Spinal cord (tissue), 10 donors: ENCODE results near the gene PLXDC2. TPM values are rescaled to one million over a fixed set of nuclear protein-coding genes. Genes with fewer than 3 reads are reported as not detected.
"Not testable (repeated sequence)": the region's sequence is repeated elsewhere in the genome, so short reads cannot be mapped to it uniquely, and the experiment has no call there.

Experiments used
- DNase-seq, 6 donors: peaks; one replicate each; pipeline versions ENCODE4 v3.0.0 to v3.0.0-alpha.2; 2013 to 2015; ENCODE audit warnings: low spot score in 6 of 6, low read depth in 4 of 6
- H3K27ac ChIP-seq: one replicate; pipeline ENCODE4 v1.5.1; 2013; ENCODE audit warnings: low read depth, low read length, control low read depth
- H3K27me3 ChIP-seq: one replicate; pipeline ENCODE4 v1.6.1; 2013; ENCODE audit warnings: low read length; ENCODE audit not compliant: control insufficient read depth, insufficient read depth
- H3K36me3 ChIP-seq: one replicate; pipeline ENCODE4 v1.6.1; 2013; ENCODE audit warnings: low read length; ENCODE audit not compliant: control insufficient read depth, insufficient read depth
- H3K4me1 ChIP-seq: one replicate; pipeline ENCODE4 v1.6.1; 2013; ENCODE audit warnings: low read length; ENCODE audit not compliant: control insufficient read depth, insufficient read depth
- H3K4me3 ChIP-seq: one replicate; pipeline ENCODE4 v1.5.1; 2013; ENCODE audit warnings: low read depth, low read length, control low read depth
- H3K9me3 ChIP-seq: one replicate; pipeline ENCODE4 v1.6.1; 2013; ENCODE audit warnings: low read length; ENCODE audit not compliant: control insufficient read depth, insufficient read depth
- WGBS: methylation state at CpG from one replicate; pipeline ENCODE4 v1.1.5; 2013; ENCODE audit warnings: missing lambda C conversion rate; ENCODE audit not compliant: insufficient coverage; 5-methylcytosine and 5-hydroxymethylcytosine counted together
- polyA plus RNA-seq, 2 donors: library from polyadenylated mRNA; unstranded; fragments of 120-200 nt; gene quantifications; one replicate each; pipeline ENCODE4 v1.2.1, GENCODE V29; 2013; ENCODE audit not compliant: insufficient read length in 2 of 2
- total RNA-seq, 2 donors: library from RNA; depleted of rRNA in 1 of 2; stranded (reverse); fragments of 120-200 nt in 1 of 2; fragments of >200 nt in 1 of 2; gene quantifications; one replicate each; pipeline versions ENCODE4 v1.2.3 to v1.2.4, GENCODE V29; 2013 to 2014
- donor health status: healthy.

PLXDC2 gene
- total and polyA plus RNA-seq, 4 donors = 25.3 to 83.1 (median 55.7) TPM

- Histone ChIP-seq H3K9me3 (no peaks in the 10 kb centered on the region), H3K36me3 (no peaks in the 10 kb centered on the region), H3K27me3 (no peaks in the 10 kb centered on the region), H3K27ac (no peak overlapping the region), H3K4me1 (no peaks in the 10 kb centered on the region), H3K4me3 (no peak overlapping the region)
- WGBS = no CpG with 5 or more reads among the region's 1 CpG
- no peak for DNase-seq
Measured at GRCh38 chr10:20200758-20201157, 384.5 kb downstream of the PLXDC2 start.

- H3K27ac ChIP-seq = no peak overlapping the region
- H3K4me3 ChIP-seq = no peak overlapping the region
- no peaks in the 10 kb centered on the region for H3K9me3 ChIP-seq
- no peaks in the 10 kb centered on the region for H3K4me1 ChIP-seq
- H3K36me3 ChIP-seq = no peaks in the 10 kb centered on the region
- H3K27me3 ChIP-seq = no peaks in the 10 kb centered on the region
- no peak for DNase-seq
- WGBS = no CpG with 5 or more reads among the region's 4 CpGs
Measured at GRCh38 chr10:20202337-20202736, 386.1 kb downstream of the PLXDC2 start.

GRCh38 chr10:20207653-20208052 lies 391.4 kb downstream of the PLXDC2 start:
- no peak overlapping the region for H3K4me3 ChIP-seq
- peak in 1 of 6 donors; percentile 63 for DNase-seq
- H3K27ac ChIP-seq = no peak overlapping the region
- no peaks in the 10 kb centered on the region for H3K9me3 ChIP-seq
- no peaks in the 10 kb centered on the region for H3K27me3 ChIP-seq
- no peaks in the 10 kb centered on the region for H3K4me1 ChIP-seq
- no peaks in the 10 kb centered on the region for H3K36me3 ChIP-seq

- H3K36me3 ChIP-seq, H3K4me1 ChIP-seq, H3K9me3 ChIP-seq, H3K27me3 ChIP-seq, H3K4me3 ChIP-seq, DNase-seq, H3K27ac ChIP-seq: not testable (repeated sequence)
- 100% methylated on average over 5 of the region's 7 CpGs for WGBS
Measured at GRCh38 chr10:20209098-20209497, 392.9 kb downstream of the PLXDC2 start.

- DNase-seq = no peak
- Histone ChIP-seq H3K4me3 (no peak overlapping the region), H3K9me3 (no peaks in the 10 kb centered on the region), H3K36me3 (no peaks in the 10 kb centered on the region), H3K27me3 (no peaks in the 10 kb centered on the region), H3K27ac (no peak overlapping the region), H3K4me1 (no peaks in the 10 kb centered on the region)
- 58% methylated on average over 2 of the region's 3 CpGs for WGBS
Measured at GRCh38 chr10:20215547-20216152, 399.4 kb downstream of the PLXDC2 start.

GRCh38 chr10:20221356-20221755 lies 405.1 kb downstream of the PLXDC2 start:
- DNase-seq = peak in 1 of 6 donors; percentile 74
- Histone ChIP-seq H3K27ac (no peak overlapping the region), H3K4me1 (no peaks in the 10 kb centered on the region), H3K36me3 (no peaks in the 10 kb centered on the region), H3K9me3 (no peaks in the 10 kb centered on the region), H3K4me3 (no peak overlapping the region), H3K27me3 (no peaks in the 10 kb centered on the region)
- WGBS = no CpG with 5 or more reads among the region's 1 CpG

- Histone ChIP-seq H3K27me3 (no peaks in the 10 kb centered on the region), H3K27ac (no peak overlapping the region), H3K9me3 (no peaks in the 10 kb centered on the region), H3K4me1 (no peaks in the 10 kb centered on the region), H3K36me3 (no peaks in the 10 kb centered on the region), H3K4me3 (no peak overlapping the region)
- no peak for DNase-seq
Measured at GRCh38 chr10:20228729-20229128, 412.5 kb downstream of the PLXDC2 start.

- DNase-seq = no peak
- no peak overlapping the region for H3K27ac ChIP-seq
- H3K9me3 ChIP-seq = no peaks in the 10 kb centered on the region
- H3K27me3 ChIP-seq = no peaks in the 10 kb centered on the region
- no peaks in the 10 kb centered on the region for H3K4me1 ChIP-seq
- no peaks in the 10 kb centered on the region for H3K36me3 ChIP-seq
- no peak overlapping the region for H3K4me3 ChIP-seq
- WGBS = no CpG with 5 or more reads among the region's 2 CpGs
Measured at GRCh38 chr10:20232079-20232705, 416.0 kb downstream of the PLXDC2 start.

GRCh38 chr10:20233423-20233822 lies 417.2 kb downstream of the PLXDC2 start:
- H3K9me3 ChIP-seq = no peaks in the 10 kb centered on the region
- no peak overlapping the region for H3K27ac ChIP-seq
- H3K36me3 ChIP-seq = no peaks in the 10 kb centered on the region
- no peak overlapping the region for H3K4me3 ChIP-seq
- DNase-seq = no peak
- no peaks in the 10 kb centered on the region for H3K27me3 ChIP-seq
- H3K4me1 ChIP-seq = no peaks in the 10 kb centered on the region

GRCh38 chr10:20234579-20234978 lies 418.3 kb downstream of the PLXDC2 start:
- Histone ChIP-seq H3K9me3 (no peaks in the 10 kb centered on the region), H3K27ac (no peak overlapping the region), H3K4me1 (no peaks in the 10 kb centered on the region), H3K27me3 (no peaks in the 10 kb centered on the region), H3K4me3 (no peak overlapping the region), H3K36me3 (no peaks in the 10 kb centered on the region)
- 100% methylated on average over 2 of the region's 5 CpGs for WGBS
- DNase-seq = no peak
